GM12878 (cell line): ENCODE measurements around the gene TEPSIN. TPM values are rescaled to one million over a fixed set of nuclear protein-coding genes. Genes with fewer than 3 reads are reported as not detected.

Experiments
- ATAC-seq: fragments of 200-7000 bp; cut with Tn5 transposase; 3 replicates; pipeline ENCODE4 v1.9.1; 2020; ENCODE audit warnings: mild to moderate bottlenecking, moderate library complexity
- BruUV-seq: library from RNA; stranded (reverse); fragments of 400-500 nt; replicated peaks from 2 replicates; lab custom pipeline; 2021; lab: Mats Ljungman, UMichigan
- CTCF ChIA-PET: fragments of 300-600 bp; sonication (Branson Sonifier 250); formaldehyde crosslinking; extraction: SDS; loops from one replicate; lab custom pipeline; 2021; ENCODE audit warnings: inconsistent platforms; lab: Yijun Ruan, JAX
- POLR2A ChIA-PET: fragments of 350-600 bp; formaldehyde crosslinking; extraction: SDS; loops from one replicate; lab custom pipeline; 2021; ENCODE audit warnings: inconsistent platforms; lab: Charles Lee
- RAD21 ChIA-PET: fragments of 300-600 bp; sonication (Branson Sonifier 250); formaldehyde crosslinking; loops from one replicate; lab custom pipeline; 2023; ENCODE audit warnings: antibody characterized with exemption; ENCODE audit not compliant: unreplicated experiment; lab: Charles Lee
- SMC1A ChIA-PET: fragments of 300-600 bp; sonication (Branson Sonifier 250); formaldehyde crosslinking; loops from one replicate; lab custom pipeline; 2023; ENCODE audit not compliant: unreplicated experiment, uncharacterized antibody; lab: Charles Lee
- DNase-seq: peaks from one replicate; pipeline ENCODE4 v3.0.0-alpha.2; 2011; ENCODE audit warnings: low read depth, low spot score
- FAIRE-seq: peaks from 3 replicates; lab custom pipeline; 2011; peaks lifted over from hg19 to GRCh38; lab: Jason Lieb, UNC
- H2AFZ ChIP-seq: 2 replicates; pipeline ENCODE4 v1.6.0; 2011; ENCODE audit warnings: low read depth, low read length, control low read depth; ENCODE audit not compliant: control insufficient read depth
- H3K27ac ChIP-seq: 2 replicates; pipeline ENCODE4 v1.5.1; 2011; ENCODE audit warnings: control low read depth; ENCODE audit not compliant: control insufficient read depth, insufficient read depth
- H3K27me3 ChIP-seq, 2 experiments: replicated peaks in 1 of 2; 2 replicates each; pipeline versions ENCODE4 v1.6.0 to v1.6.1; 2011; ENCODE audit warnings: low read length in 1 of 2; ENCODE audit not compliant: control insufficient read depth in 2 of 2, insufficient read depth in 2 of 2
- H3K36me3 ChIP-seq, 2 experiments: 2 replicates each; pipeline ENCODE4 v1.5.1; 2011; ENCODE audit warnings: low read length in 1 of 2; ENCODE audit not compliant: control insufficient read depth in 2 of 2, insufficient read depth in 2 of 2
- H3K4me1 ChIP-seq: 2 replicates; pipeline ENCODE4 v1.6.1; 2011; ENCODE audit warnings: mild to moderate bottlenecking, low read length, moderate library complexity, mixed read lengths; ENCODE audit not compliant: control insufficient read depth, insufficient read depth
- H3K4me2 ChIP-seq: 2 replicates; pipeline ENCODE4 v1.6.0; 2011; ENCODE audit warnings: control low read depth; ENCODE audit not compliant: control insufficient read depth, insufficient read depth
- H3K4me3 ChIP-seq: fragments of 200-600 bp; sonication (generic); 2 replicates; pipeline ENCODE4 v1.5.1; 2016
- H3K79me2 ChIP-seq: 2 replicates; pipeline ENCODE4 v1.6.0; 2011; ENCODE audit warnings: low read length; ENCODE audit not compliant: control insufficient read depth, insufficient read depth
- H3K9ac ChIP-seq: 2 replicates; pipeline ENCODE4 v1.8.0; 2011; ENCODE audit warnings: low read length, control low read depth, mixed read lengths; ENCODE audit not compliant: control insufficient read depth, insufficient read depth
- H3K9me3 ChIP-seq: replicated peaks from 3 replicates; pipeline ENCODE4 v1.5.1; 2011; ENCODE audit warnings: mild to moderate bottlenecking, low read length; ENCODE audit not compliant: control insufficient read depth, insufficient read depth
- H4K20me1 ChIP-seq: 2 replicates; pipeline ENCODE4 v1.6.0; 2011; ENCODE audit not compliant: control insufficient read depth, insufficient read depth
- ATF7 ChIP-seq: fragments of 450-650 bp; IDR thresholded peaks from 2 replicates; pipeline ENCODE4 v1.6.1; 2016; ENCODE audit warnings: low read depth, mild to moderate bottlenecking
- BHLHE40 ChIP-seq, 2 experiments: fragments of 450-650 bp in 1 of 2; IDR thresholded peaks; 2 replicates each; pipeline ENCODE4 v1.6.1; 2011 to 2017; ENCODE audit warnings: low read depth in 2 of 2, borderline replicate concordance in 1 of 2, improper control_type of control experiment in 1 of 2, low read length in 1 of 2, mild to moderate bottlenecking in 1 of 2
- BMI1 ChIP-seq: fragments of 450-650 bp; IDR thresholded peaks from 2 replicates; pipeline ENCODE4 v1.6.1; 2016; ENCODE audit warnings: mild to moderate bottlenecking, moderate library complexity, borderline replicate concordance
- CBX3 ChIP-seq: fragments of 200-600 bp; sonication (generic); IDR thresholded peaks from 2 replicates; pipeline ENCODE4 v1.6.1; 2016; ENCODE audit warnings: low read depth, borderline replicate concordance
- CEBPB ChIP-seq, 2 experiments: fragments of 150-350 bp in 1 of 2; IDR thresholded peaks; 2 replicates each; pipeline ENCODE4 v1.6.1; 2012 to 2014; ENCODE audit warnings: low read depth in 2 of 2, low read length in 2 of 2, borderline replicate concordance in 1 of 2, inconsistent platforms in 1 of 2
- CHD4 ChIP-seq: fragments of 200-600 bp; sonication (generic); IDR thresholded peaks from 2 replicates; pipeline ENCODE4 v1.6.1; 2016; ENCODE audit warnings: mild to moderate bottlenecking
- GATAD2B ChIP-seq: fragments of 450-650 bp; conservative IDR thresholded peaks from 2 replicates; pipeline ENCODE4 v1.6.1; 2017; ENCODE audit warnings: low read depth, mild to moderate bottlenecking, moderate library complexity
- HSF1 ChIP-seq: fragments of 150-350 bp; IDR thresholded peaks from 2 replicates; pipeline ENCODE4 v1.6.1; 2014; ENCODE audit warnings: mild to moderate bottlenecking, low read depth, low read length
- MAX ChIP-seq: IDR thresholded peaks from 2 replicates; pipeline ENCODE4 v1.6.1; 2012; ENCODE audit warnings: low read depth, low read length, improper control_type of control experiment
- NBN ChIP-seq: fragments of 450-650 bp; IDR thresholded peaks from 2 replicates; pipeline ENCODE4 v1.6.1; 2016
- NFIC ChIP-seq: IDR thresholded peaks from 2 replicates; pipeline ENCODE4 v1.6.1; 2012; ENCODE audit warnings: low read depth, mild to moderate bottlenecking, inconsistent platforms, low read length, moderate library complexity
- NFYB ChIP-seq: IDR thresholded peaks from 2 replicates; pipeline ENCODE4 v1.6.1; 2011; ENCODE audit warnings: low read depth, mild to moderate bottlenecking, low read length, improper control_type of control experiment, moderate library complexity; ENCODE audit not compliant: insufficient read depth
- NRF1 ChIP-seq: conservative IDR thresholded peaks from 2 replicates; pipeline ENCODE4 v1.6.1; 2011; ENCODE audit warnings: mild to moderate bottlenecking, low read depth, low read length, improper control_type of control experiment
- TCF12 ChIP-seq: IDR thresholded peaks from 2 replicates; pipeline ENCODE4 v1.6.1; 2011; ENCODE audit warnings: low read depth, mild to moderate bottlenecking, low read length
- ZBTB4 ChIP-seq: fragments of 450-650 bp; formaldehyde crosslinking; IDR thresholded peaks from 2 replicates; pipeline ENCODE4 v1.4.0; 2022; ENCODE audit warnings: mild to moderate bottlenecking, moderate library complexity
- ZNF384 ChIP-seq: IDR thresholded peaks from 2 replicates; pipeline ENCODE4 v1.6.1; 2012; ENCODE audit warnings: low read depth, mild to moderate bottlenecking, low read length, improper control_type of control experiment, borderline replicate concordance
- WGBS: methylation state at CpG from one replicate; pipeline ENCODE4 v1.1.6; 2016; ENCODE audit warnings: low lambda C conversion rate; ENCODE audit not compliant: insufficient replicate concordance, insufficient coverage; ENCODE audit errors: missing lambda C conversion rate; 5-methylcytosine and 5-hydroxymethylcytosine counted together
- in situ Hi-C: fragments of 300-500 bp; cut with MboI; formaldehyde crosslinking; loops from 9 replicates; pipeline ENCODE4 v1.14.3; 2018; ENCODE audit warnings: mixed read lengths
- intact Hi-C: fragments of 100-400 bp; cut with micrococcal nuclease; formaldehyde crosslinking; loops from one replicate; pipeline ENCODE4 v1.14.2; 2022; ENCODE audit not compliant: unreplicated experiment
- polyA plus RNA-seq, 11 experiments: library from polyadenylated mRNA; depleted of rRNA in 4 of 11; unstranded in 6 of 11; stranded (reverse) in 5 of 11; fragments of >200 nt; fragmentation: Nextera tagmentation in 4 of 11; fragmentation: Illumina TruSeq in 1 of 11; extraction: Ambion mirVana in 4 of 11; extraction: Trizol in 1 of 11; gene quantifications; 1 replicate in 1 of 11; 2 replicates in 10 of 11; pipeline versions ENCODE4 v1.2.1 to v1.2.3, GENCODE V29; 2011 to 2016; ENCODE audit warnings: inconsistent platforms in 2 of 11, missing spikeins in 2 of 11, low read depth in 1 of 11
- total RNA-seq, 4 experiments: library from RNA; depleted of rRNA in 3 of 4; stranded (reverse); fragments of >200 nt in 3 of 4; fragmentation: Illumina TruSeq in 1 of 4; extraction: Trizol in 1 of 4; gene quantifications; 2 replicates each; pipeline versions ENCODE4 v1.2.1 to v1.2.3, GENCODE V29; 2013 to 2021
- TF ChIP-seq, protein P1 (sequence below): fragments of 450-650 bp; IDR thresholded peaks from 2 replicates; pipeline ENCODE4 v1.6.1; 2016; ENCODE audit warnings: mild to moderate bottlenecking

The TEPSIN gene
- total and polyA plus RNA-seq, 10 of the 15 experiments (the other 5 are each of a cell fraction or from before 2014, with no cell fraction given), result 0.87 to 36.7 (median 5.3) TPM

- RAD21 ChIA-PET, result interaction anchor here (1.0 to 3.0 kb wide), 3 partner anchors 69 to 351 kb away, joined by 3 to 27 read pairs (median 3); no protein-coding TSS in a partner anchor
- H3K9ac ChIP-seq, result no peak overlapping the region
- H3K9me3 ChIP-seq, result no peaks in the 10 kb centered on the region
- no peak overlapping the region for H2AFZ ChIP-seq
- no peak overlapping the region for H3K4me3 ChIP-seq
- H3K27me3 ChIP-seq, result no peaks in the 10 kb centered on the region
- no peak for DNase-seq
- no peaks in the 10 kb centered on the region for H3K4me1 ChIP-seq
- BruUV-seq, result no TSS peak
- POLR2A ChIA-PET, result no interaction called here
- in situ Hi-C loops (no loop called here), intact Hi-C loops (loop anchor here (5.0 to 10.0 kb wide), 2 partner anchors 262 to 350 kb away; partner anchors contain the start of gene ACTG1)
- TF ChIP-seq BHLHE40 (IDR thresholded peaks at IDR 0.05; ENCODE audit: borderline replicate concordance in 1 of 2, low read depth in 2 of 2, low read length in 1 of 2) (no peak), CEBPB (IDR thresholded peaks at IDR 0.05; ENCODE audit: borderline replicate concordance in 1 of 2, low read depth in 2 of 2, low read length in 2 of 2) (no peak), HSF1 (no peak), CBX3 (no peak), TCF12 (no peak), NBN (no peak), GATAD2B (no peak), ATF7 (no peak), CHD4 (no peak), MAX (no peak), NFIC (no peak), NFYB (no peak), ZNF384 (no peak), BMI1 (no peak), ZBTB4 (CRISPR knock-in tag) (no peak), NRF1 (no peak)
- TF ChIP-seq, protein P1, sequence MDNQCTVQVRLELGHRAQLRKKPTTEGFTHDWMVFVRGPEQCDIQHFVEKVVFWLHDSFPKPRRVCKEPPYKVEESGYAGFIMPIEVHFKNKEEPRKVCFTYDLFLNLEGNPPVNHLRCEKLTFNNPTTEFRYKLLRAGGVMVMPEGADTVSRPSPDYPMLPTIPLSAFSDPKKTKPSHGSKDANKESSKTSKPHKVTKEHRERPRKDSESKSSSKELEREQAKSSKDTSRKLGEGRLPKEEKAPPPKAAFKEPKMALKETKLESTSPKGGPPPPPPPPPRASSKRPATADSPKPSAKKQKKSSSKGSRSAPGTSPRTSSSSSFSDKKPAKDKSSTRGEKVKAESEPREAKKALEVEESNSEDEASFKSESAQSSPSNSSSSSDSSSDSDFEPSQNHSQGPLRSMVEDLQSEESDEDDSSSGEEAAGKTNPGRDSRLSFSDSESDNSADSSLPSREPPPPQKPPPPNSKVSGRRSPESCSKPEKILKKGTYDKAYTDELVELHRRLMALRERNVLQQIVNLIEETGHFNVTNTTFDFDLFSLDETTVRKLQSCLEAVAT, result no peak
- H3K4me2 ChIP-seq, result no peak overlapping the region
- ATAC-seq, result no peak
- no peak for FAIRE-seq
- no peak overlapping the region for H3K27ac ChIP-seq
- H3K79me2 ChIP-seq, result no peaks in the 10 kb centered on the region
- CTCF ChIA-PET, result interaction anchor here (0.6 to 3.4 kb wide), 12 partner anchors 13 to 834 kb away, joined by 3 to 44 read pairs (median 3); partner anchors contain the start of genes CEP131, NDUFAF8 and TEPSIN
- SMC1A ChIA-PET, result interaction anchor here (0.7 to 1.5 kb wide), 3 partner anchors 33 to 345 kb away, joined by 3 to 12 read pairs (median 4); no protein-coding TSS in a partner anchor
- H3K36me3 ChIP-seq, result peaks cover 2% of the 10 kb centered on the region in 2 experiments; a peak in 3 of 4 replicates
- 89% methylated on average over 15 of the region's 15 CpGs for WGBS
- H4K20me1 ChIP-seq, result no peaks in the 10 kb centered on the region
Observed at GRCh38 chr17:81252326-81252986, 13.6 kb upstream of the TEPSIN start.
